Activated T-helper 17 cell treated with anti-CD3 and anti-CD28 coated beads, Interleukin-2, amount 50 U/mL, for 72 hours (primary cell): ENCODE data around the gene SPART. TPM values are rescaled to one million over a fixed set of nuclear protein-coding genes. Genes with fewer than 3 reads are reported as not detected.
"Not testable (repeated sequence)": the region's sequence is repeated elsewhere in the genome, so short reads cannot be mapped to it uniquely, and the experiment has no call there.

Experiments used
- ATAC-seq: fragments of 150-1000 bp; cut with Tn5 transposase; replicated peaks from 2 replicates; pipeline ENCODE4 v1.10.0; 2021; ENCODE audit warnings: mild to moderate bottlenecking, moderate library complexity
- H3K27ac Mint-ChIP-seq: one replicate; pipeline ENCODE4 v1.8.0; 2022; ENCODE audit warnings: mixed read lengths
- H3K27me3 Mint-ChIP-seq: one replicate; pipeline ENCODE4 v1.8.0; 2022; ENCODE audit warnings: mixed read lengths
- H3K36me3 Mint-ChIP-seq: one replicate; pipeline ENCODE4 v1.8.0; 2022; ENCODE audit warnings: low read depth, mild to moderate bottlenecking, mixed read lengths
- H3K4me1 Mint-ChIP-seq: one replicate; pipeline ENCODE4 v1.8.0; 2022; ENCODE audit warnings: mixed read lengths
- H3K4me3 Mint-ChIP-seq: one replicate; pipeline ENCODE4 v1.8.0; 2022; ENCODE audit warnings: mild to moderate bottlenecking, mixed read lengths
- H3K9me3 Mint-ChIP-seq: one replicate; pipeline ENCODE4 v1.8.0; 2022; ENCODE audit warnings: mixed read lengths
- total RNA-seq, 2 donors: library from RNA; stranded (reverse); gene quantifications; one replicate each; pipeline ENCODE4 v1.2.3, GENCODE V29; 2022

SPART gene
- total RNA-seq, 2 donors from 2014 or later: 27.9 to 36.0 TPM

GRCh38 chr13:36342715-36343114, 3.5 kb downstream of the SPART start:
- H3K27ac Mint-ChIP-seq: no peak overlapping the region
- H3K9me3 Mint-ChIP-seq: no peaks in the 10 kb centered on the region
- peaks cover 11% of the 10 kb centered on the region for H3K36me3 Mint-ChIP-seq
- peaks cover 42% of the 10 kb centered on the region for H3K4me1 Mint-ChIP-seq
- no peak overlapping the region for H3K4me3 Mint-ChIP-seq
- no peak for ATAC-seq
- no peaks in the 10 kb centered on the region for H3K27me3 Mint-ChIP-seq

- H3K4me1 Mint-ChIP-seq: peaks cover 48% of the 10 kb centered on the region
- H3K27me3 Mint-ChIP-seq: no peaks in the 10 kb centered on the region
- H3K27ac Mint-ChIP-seq: no peak overlapping the region
- H3K9me3 Mint-ChIP-seq: no peaks in the 10 kb centered on the region
- no peak overlapping the region for H3K4me3 Mint-ChIP-seq
- H3K36me3 Mint-ChIP-seq: peaks cover 10% of the 10 kb centered on the region
- ATAC-seq: no peak
These were observed 4.5 kb downstream of the SPART start for GRCh38 chr13:36341718-36342117.

- Mint-ChIP-seq H3K4me1 (peaks cover 54% of the 10 kb centered on the region), H3K27me3 (no peaks in the 10 kb centered on the region), H3K36me3 (peaks cover 12% of the 10 kb centered on the region), H3K27ac (no peak overlapping the region), H3K4me3 (no peak overlapping the region), H3K9me3 (no peaks in the 10 kb centered on the region)
- ATAC-seq: no peak
These were observed 6.5 kb downstream of the SPART start for GRCh38 chr13:36339600-36340155.

- H3K27me3 Mint-ChIP-seq: no peaks in the 10 kb centered on the region
- peaks cover 24% of the 10 kb centered on the region for H3K36me3 Mint-ChIP-seq
- no peak overlapping the region for H3K4me3 Mint-ChIP-seq
- no peak for ATAC-seq
- H3K27ac Mint-ChIP-seq: no peak overlapping the region
- H3K4me1 Mint-ChIP-seq: peaks cover 56% of the 10 kb centered on the region
- no peaks in the 10 kb centered on the region for H3K9me3 Mint-ChIP-seq
These were observed 8.1 kb downstream of the SPART start for GRCh38 chr13:36337938-36338641.

GRCh38 chr13:36332986-36333385, 13.2 kb downstream of the SPART start:
- H3K27me3 Mint-ChIP-seq: no peaks in the 10 kb centered on the region
- no peak for ATAC-seq
- H3K4me3 Mint-ChIP-seq: no peak overlapping the region
- H3K4me1 Mint-ChIP-seq: peaks cover 31% of the 10 kb centered on the region
- H3K9me3 Mint-ChIP-seq: no peaks in the 10 kb centered on the region
- no peak overlapping the region for H3K27ac Mint-ChIP-seq
- peaks cover 66% of the 10 kb centered on the region for H3K36me3 Mint-ChIP-seq

- H3K4me3 Mint-ChIP-seq, H3K27ac Mint-ChIP-seq, ATAC-seq, H3K9me3 Mint-ChIP-seq, H3K27me3 Mint-ChIP-seq: not testable (repeated sequence)
- Mint-ChIP-seq H3K36me3 (peaks cover 73% of the 10 kb centered on the region), H3K4me1 (peaks cover 30% of the 10 kb centered on the region)
These were observed 13.9 kb downstream of the SPART start for GRCh38 chr13:36332255-36332654.

- peaks cover 82% of the 10 kb centered on the region for H3K36me3 Mint-ChIP-seq
- H3K27me3 Mint-ChIP-seq: no peaks in the 10 kb centered on the region
- peak overlapping the region; percentile 17 for H3K27ac Mint-ChIP-seq
- ATAC-seq: no peak
- H3K4me3 Mint-ChIP-seq: no peak overlapping the region
- H3K9me3 Mint-ChIP-seq: no peaks in the 10 kb centered on the region
- H3K4me1 Mint-ChIP-seq: peaks cover 20% of the 10 kb centered on the region
These were observed 14.9 kb downstream of the SPART start for GRCh38 chr13:36331280-36331679.

GRCh38 chr13:36329361-36329760, 16.8 kb downstream of the SPART start:
- Mint-ChIP-seq H3K27me3 (no peaks in the 10 kb centered on the region), H3K27ac (no peak overlapping the region), H3K9me3 (no peaks in the 10 kb centered on the region), H3K4me3 (no peak overlapping the region), H3K4me1 (peaks cover 13% of the 10 kb centered on the region), H3K36me3 (peaks cover 89% of the 10 kb centered on the region)
- no peak for ATAC-seq

GRCh38 chr13:36328821-36329220, 17.4 kb downstream of the SPART start:
- ATAC-seq: no peak
- no peaks in the 10 kb centered on the region for H3K27me3 Mint-ChIP-seq
- H3K27ac Mint-ChIP-seq: no peak overlapping the region
- H3K4me1 Mint-ChIP-seq: peaks cover 9% of the 10 kb centered on the region
- H3K9me3 Mint-ChIP-seq: no peaks in the 10 kb centered on the region
- peaks cover 89% of the 10 kb centered on the region for H3K36me3 Mint-ChIP-seq
- no peak overlapping the region for H3K4me3 Mint-ChIP-seq

GRCh38 chr13:36325912-36326311, 20.3 kb downstream of the SPART start:
- no peak overlapping the region for H3K27ac Mint-ChIP-seq
- no peak overlapping the region for H3K4me3 Mint-ChIP-seq
- peaks cover 93% of the 10 kb centered on the region for H3K36me3 Mint-ChIP-seq
- no peaks in the 10 kb centered on the region for H3K9me3 Mint-ChIP-seq
- no peaks in the 10 kb centered on the region for H3K4me1 Mint-ChIP-seq
- ATAC-seq: no peak
- no peaks in the 10 kb centered on the region for H3K27me3 Mint-ChIP-seq

- not testable (repeated sequence) for H3K27me3 Mint-ChIP-seq, ATAC-seq, H3K4me1 Mint-ChIP-seq, H3K9me3 Mint-ChIP-seq, H3K27ac Mint-ChIP-seq, H3K4me3 Mint-ChIP-seq
- peaks cover 93% of the 10 kb centered on the region for H3K36me3 Mint-ChIP-seq
These were observed 21.3 kb downstream of the SPART start for GRCh38 chr13:36324881-36325280.

GRCh38 chr13:36323951-36324566, 22.1 kb downstream of the SPART start:
- no peaks in the 10 kb centered on the region for H3K27me3 Mint-ChIP-seq
- H3K9me3 Mint-ChIP-seq: no peaks in the 10 kb centered on the region
- no peaks in the 10 kb centered on the region for H3K4me1 Mint-ChIP-seq
- no peak for ATAC-seq
- H3K36me3 Mint-ChIP-seq: peaks cover 89% of the 10 kb centered on the region
- H3K27ac Mint-ChIP-seq: no peak overlapping the region
- H3K4me3 Mint-ChIP-seq: no peak overlapping the region

- Mint-ChIP-seq H3K9me3 (no peaks in the 10 kb centered on the region), H3K4me1 (no peaks in the 10 kb centered on the region), H3K36me3 (peaks cover 82% of the 10 kb centered on the region), H3K27ac (no peak overlapping the region), H3K27me3 (no peaks in the 10 kb centered on the region), H3K4me3 (no peak overlapping the region)
- no peak for ATAC-seq
These were observed 22.8 kb downstream of the SPART start for GRCh38 chr13:36323408-36323807.

GRCh38 chr13:36319793-36320192, 26.4 kb downstream of the SPART start:
- not testable (repeated sequence) for H3K27me3 Mint-ChIP-seq, H3K4me1 Mint-ChIP-seq, ATAC-seq, H3K4me3 Mint-ChIP-seq, H3K9me3 Mint-ChIP-seq
- Mint-ChIP-seq H3K27ac (peak overlapping the region; percentile 11), H3K36me3 (peaks cover 75% of the 10 kb centered on the region)
